Esophagus squamous epithelium (tissue), 5 donors: ENCODE results near the gene CACNA1B. TPM values are rescaled to one million over a fixed set of nuclear protein-coding genes. Genes with fewer than 3 reads are reported as not detected.
"Not testable (repeated sequence)": the region's sequence is repeated elsewhere in the genome, so short reads cannot be mapped to it uniquely, and the experiment has no call there.

Source experiments
- DNase-seq: peaks from one replicate; lab custom pipeline; 2025; lab: John Stamatoyannopoulos, UW
- H3K27ac ChIP-seq, 4 donors: fragments of 200-600 bp; sonication (generic); one replicate each; pipeline ENCODE4 v1.5.1; 2016 to 2019; ENCODE audit warnings: mild to moderate bottlenecking in 1 of 4
- H3K27me3 ChIP-seq, 4 donors: fragments of 200-600 bp; sonication (generic); 1 replicate in 3 of 4; 2 replicates in 1 of 4; pipeline versions ENCODE4 v1.5.1 to v1.6.0; 2017 to 2021; ENCODE audit warnings: antibody characterized with exemption in 1 of 4
- H3K36me3 ChIP-seq, 3 donors: fragments of 200-600 bp; sonication (generic); one replicate each; pipeline ENCODE4 v1.5.1; 2016 to 2019
- H3K4me1 ChIP-seq, 3 donors: fragments of 200-600 bp; sonication (generic); one replicate each; pipeline ENCODE4 v1.5.1; 2017 to 2019
- H3K4me3 ChIP-seq, 4 donors: fragments of 200-600 bp; sonication (generic); 1 replicate in 3 of 4; 2 replicates in 1 of 4; pipeline ENCODE4 v1.5.1; 2016 to 2019; ENCODE audit warnings: mild to moderate bottlenecking in 2 of 4, moderate library complexity in 1 of 4
- H3K9me3 ChIP-seq, 3 donors: fragments of 200-600 bp; sonication (generic); one replicate each; pipeline ENCODE4 v1.5.1; 2016 to 2019
- CTCF ChIP-seq, 6 experiments: fragments of 450-650 bp in 4 of 6; fragments of 200-600 bp in 2 of 6; sonication (generic) in 2 of 6; IDR thresholded peaks; one replicate each; pipeline ENCODE4 v1.5.1; 2016 to 2019; ENCODE audit warnings: antibody characterized with exemption in 6 of 6, mild to moderate bottlenecking in 4 of 6, moderate library complexity in 4 of 6
- WGBS, 2 donors: methylation state at CpG; one replicate each; pipeline ENCODE4 v1.1.5; 2018; 5-methylcytosine and 5-hydroxymethylcytosine counted together
- intact Hi-C: fragments of 100-400 bp; cut with DNase I; formaldehyde crosslinking; loops from one replicate; pipeline ENCODE4 v1.15.0; 2022
- total RNA-seq, 4 donors: library from RNA; depleted of rRNA; stranded (reverse); fragments of >200 nt; gene quantifications; one replicate each; pipeline ENCODE4 v1.1.0, GENCODE V29; 2016
- donor health status: DM: yes; HTN: yes; CAD: no.

Gene CACNA1B
- total RNA-seq, 4 donors from 2014 or later = not detected

GRCh38 chr9:138139096-138139495 lies 261.5 kb downstream of the CACNA1B start:
- H3K27ac ChIP-seq, intact Hi-C loops, H3K27me3 ChIP-seq, H3K9me3 ChIP-seq, H3K4me1 ChIP-seq, H3K36me3 ChIP-seq, DNase-seq, H3K4me3 ChIP-seq: not testable (repeated sequence)
- 95% methylated on average over 13 of the region's 14 CpGs; no CpG with 5 or more reads in 1 of the 2 donors for WGBS, 2 donors

- DNase-seq, H3K27me3 ChIP-seq, H3K4me1 ChIP-seq, H3K36me3 ChIP-seq, H3K27ac ChIP-seq, H3K4me3 ChIP-seq, H3K9me3 ChIP-seq, intact Hi-C loops: not testable (repeated sequence)
- WGBS, 2 donors = 92 to 100% methylated on average over 1 to 9 of the region's 15 CpGs
Observed at GRCh38 chr9:138140980-138141379, 263.4 kb downstream of the CACNA1B start.

GRCh38 chr9:138142528-138143244 lies 265.1 kb downstream of the CACNA1B start:
- H3K36me3 ChIP-seq, H3K9me3 ChIP-seq, intact Hi-C loops, H3K27ac ChIP-seq, H3K4me3 ChIP-seq, DNase-seq, H3K27me3 ChIP-seq, H3K4me1 ChIP-seq: not testable (repeated sequence)
- WGBS, 2 donors = 50 to 70% methylated on average over 1 to 4 of the region's 11 CpGs

- H3K27ac ChIP-seq, H3K4me1 ChIP-seq, H3K4me3 ChIP-seq, H3K27me3 ChIP-seq, DNase-seq, H3K36me3 ChIP-seq, H3K9me3 ChIP-seq, intact Hi-C loops: not testable (repeated sequence)
- no CpG with 5 or more reads among the region's 7 CpGs for WGBS, 2 donors
Observed at GRCh38 chr9:138143491-138143890, 265.9 kb downstream of the CACNA1B start.

- TF ChIP-seq CTCF (IDR thresholded peaks at IDR 0.05) = peak in 2 of 6 experiments; percentile 13 to 21
- WGBS, 2 donors = 43 to 46% methylated on average over 3 to 5 of the region's 34 CpGs
- intact Hi-C loops, H3K36me3 ChIP-seq, H3K4me3 ChIP-seq, DNase-seq, H3K27ac ChIP-seq, H3K9me3 ChIP-seq: not testable (repeated sequence)
- Histone ChIP-seq H3K27me3 (peaks cover 0 to 26% (median 0%) of the 10 kb centered on the region in 4 donors), H3K4me1 (peaks cover 0 to 14% (median 0%) of the 10 kb centered on the region in 3 donors)
Observed at GRCh38 chr9:138147556-138147955, 270.0 kb downstream of the CACNA1B start.

- H3K36me3 ChIP-seq, intact Hi-C loops, H3K9me3 ChIP-seq, DNase-seq: not testable (repeated sequence)
- Histone ChIP-seq H3K4me1 (peaks cover 0 to 14% (median 0%) of the 10 kb centered on the region in 3 donors), H3K4me3 (peak overlapping the region; percentile 46 to 63 (median 54)), H3K27me3 (peaks cover 0 to 30% (median 0%) of the 10 kb centered on the region in 4 donors), H3K27ac (peak overlapping the region in 2 of 4 donors; percentile 50 to 82)
- 23 to 26% methylated on average over 16 to 31 of the region's 81 CpGs for WGBS, 2 donors
- TF ChIP-seq CTCF (IDR thresholded peaks at IDR 0.05) = peak in 3 of 6 experiments; percentile 49 to 59 (median 58)
Observed at GRCh38 chr9:138149672-138150656, 272.4 kb downstream of the CACNA1B start.

- H3K27ac ChIP-seq, H3K9me3 ChIP-seq, H3K4me1 ChIP-seq, H3K36me3 ChIP-seq, DNase-seq, H3K27me3 ChIP-seq, H3K4me3 ChIP-seq, intact Hi-C loops: not testable (repeated sequence)
- WGBS, 2 donors = 78 to 80% methylated on average over 5 of the region's 5 CpGs
Observed at GRCh38 chr9:138155788-138156187, 278.2 kb downstream of the CACNA1B start.

GRCh38 chr9:138166793-138167192 lies 289.2 kb downstream of the CACNA1B start:
- DNase-seq, H3K4me1 ChIP-seq, H3K9me3 ChIP-seq, intact Hi-C loops, H3K27me3 ChIP-seq, H3K36me3 ChIP-seq, H3K27ac ChIP-seq, H3K4me3 ChIP-seq: not testable (repeated sequence)
- 0 to 29% methylated on average over 1 of the region's 1 CpG for WGBS, 2 donors
